ENCODE results near the gene STAB1.

The STAB1 gene

GRCh38 chr3:52534281-52535183, 39.4 kb downstream of the STAB1 start:
- no peak for DNase-seq

- DNase-seq, result no peak
Observed at GRCh38 chr3:52535411-52536111, 40.4 kb downstream of the STAB1 start.

- DNase-seq, result no peak
Observed at GRCh38 chr3:52536112-52536368, 40.9 kb downstream of the STAB1 start.

GRCh38 chr3:52536369-52537164, 41.4 kb downstream of the STAB1 start, which contains the start of gene UQCC5:
UQCC5 (plus strand) TSS chr3:52536605; CDS start chr3:52536756, 151 bp downstream.
- DNase-seq, result peak; percentile 94 to 99 (median 95)

GRCh38 chr3:52537165-52537620, 42.1 kb downstream of the STAB1 start:
- DNase-seq, result no peak

GRCh38 chr3:52537726-52538421, 42.7 kb downstream of the STAB1 start:
- DNase-seq, result no peak

GRCh38 chr3:52539010-52539653, 44.0 kb downstream of the STAB1 start:
- DNase-seq, result no peak

GRCh38 chr3:52541050-52541449, 45.9 kb downstream of the STAB1 start:
- DNase-seq, result no peak

- DNase-seq, result no peak
Observed at GRCh38 chr3:52544937-52545336, 49.8 kb downstream of the STAB1 start.

- no peak for DNase-seq
Observed at GRCh38 chr3:52546111-52546901, 51.2 kb downstream of the STAB1 start.

- DNase-seq, result no peak
Observed at GRCh38 chr3:52547143-52547542, 52.0 kb downstream of the STAB1 start.

- DNase-seq, result no peak
Observed at GRCh38 chr3:52551118-52551517, 56.0 kb downstream of the STAB1 start.

GRCh38 chr3:52552089-52552488, 57.0 kb downstream of the STAB1 start:
- no peak for DNase-seq

GRCh38 chr3:52554026-52554755, 59.1 kb downstream of the STAB1 start:
- DNase-seq, result no peak

GRCh38 chr3:52555056-52555455, 59.9 kb downstream of the STAB1 start:
- no peak for DNase-seq

GRCh38 chr3:52557011-52557960, 62.1 kb downstream of the STAB1 start:
- DNase-seq, result no peak

- DNase-seq, result no peak
Observed at GRCh38 chr3:52558436-52558835, 63.3 kb downstream of the STAB1 start.

GRCh38 chr3:52561028-52561747, 66.0 kb downstream of the STAB1 start:
- DNase-seq, result no peak

- no peak for DNase-seq
Observed at GRCh38 chr3:52563984-52564383, 68.8 kb downstream of the STAB1 start.
